Fibroblast of skin of left quadriceps (primary cell): ENCODE data around the gene OR2T10.
"Not testable (repeated sequence)": the region's sequence is repeated elsewhere in the genome, so short reads cannot be mapped to it uniquely, and the experiment has no call there.

Source experiments
- DNase-seq, 2 experiments: peaks; one replicate each; pipeline ENCODE4 v3.0.0-alpha.2; 2013; ENCODE audit warnings: low read depth in 2 of 2

Gene OR2T10

GRCh38 chr1:248597589-248597988, at the start of gene OR2T10:
OR2T10 (minus strand) TSS chr1:248597700; CDS start chr1:248593768, 3,932 bp downstream.
- no peak for DNase-seq

- not testable (repeated sequence) for DNase-seq
Observed at GRCh38 chr1:248645178-248645577, 47.7 kb upstream of the OR2T10 start, which contains the start of gene OR2T35. OR2T35 (minus strand) TSS chr1:248645278; CDS start chr1:248639258, 6,020 bp downstream.

GRCh38 chr1:248642971-248643651, 45.6 kb upstream of the OR2T10 start:
- DNase-seq, result not testable (repeated sequence)

- not testable (repeated sequence) for DNase-seq
Observed at GRCh38 chr1:248641583-248641982, 44.1 kb upstream of the OR2T10 start.

GRCh38 chr1:248640906-248641305, 43.4 kb upstream of the OR2T10 start:
- not testable (repeated sequence) for DNase-seq

- DNase-seq, result not testable (repeated sequence)
Observed at GRCh38 chr1:248639652-248640051, 42.2 kb upstream of the OR2T10 start.

- not testable (repeated sequence) for DNase-seq
Observed at GRCh38 chr1:248636612-248637011, 39.1 kb upstream of the OR2T10 start.

- DNase-seq, result not testable (repeated sequence)
Observed at GRCh38 chr1:248634991-248635390, 37.5 kb upstream of the OR2T10 start, which contains the start of gene OR2T11. OR2T11 (minus strand) TSS chr1:248635091; CDS start chr1:248627128, 7,963 bp downstream.

GRCh38 chr1:248631354-248632008, 34.0 kb upstream of the OR2T10 start:
- DNase-seq, result no peak

- DNase-seq, result no peak
Observed at GRCh38 chr1:248630551-248630950, 33.1 kb upstream of the OR2T10 start.

GRCh38 chr1:248627971-248628844, 30.7 kb upstream of the OR2T10 start:
- DNase-seq, result no peak

GRCh38 chr1:248625971-248626370, 28.5 kb upstream of the OR2T10 start:
- no peak for DNase-seq

GRCh38 chr1:248625166-248625565, 27.7 kb upstream of the OR2T10 start:
- DNase-seq, result no peak

GRCh38 chr1:248622570-248623001, 25.1 kb upstream of the OR2T10 start:
- DNase-seq, result no peak

- DNase-seq, result no peak
Observed at GRCh38 chr1:248621770-248622169, 24.3 kb upstream of the OR2T10 start.

GRCh38 chr1:248618878-248619277, 21.4 kb upstream of the OR2T10 start:
- DNase-seq, result no peak

- no peak for DNase-seq
Observed at GRCh38 chr1:248618119-248618518, 20.6 kb upstream of the OR2T10 start.

GRCh38 chr1:248613742-248614141, 16.2 kb upstream of the OR2T10 start:
- DNase-seq, result no peak

- DNase-seq, result no peak
Observed at GRCh38 chr1:248611883-248612414, 14.4 kb upstream of the OR2T10 start.

GRCh38 chr1:248610301-248610700, 12.8 kb upstream of the OR2T10 start:
- no peak for DNase-seq

GRCh38 chr1:248599396-248599795, 1.9 kb upstream of the OR2T10 start:
- no peak for DNase-seq

GRCh38 chr1:248596615-248597014, 885 bp downstream of the OR2T10 start:
- no peak for DNase-seq
